ENCODE data around the gene RAD21L1. TPM values are rescaled to one million over a fixed set of nuclear protein-coding genes. Genes with fewer than 3 reads are reported as not detected.

RAD21L1 gene
- total RNA-seq, 1 donor from 2014 or later, result 0.06 TPM

DNA sequence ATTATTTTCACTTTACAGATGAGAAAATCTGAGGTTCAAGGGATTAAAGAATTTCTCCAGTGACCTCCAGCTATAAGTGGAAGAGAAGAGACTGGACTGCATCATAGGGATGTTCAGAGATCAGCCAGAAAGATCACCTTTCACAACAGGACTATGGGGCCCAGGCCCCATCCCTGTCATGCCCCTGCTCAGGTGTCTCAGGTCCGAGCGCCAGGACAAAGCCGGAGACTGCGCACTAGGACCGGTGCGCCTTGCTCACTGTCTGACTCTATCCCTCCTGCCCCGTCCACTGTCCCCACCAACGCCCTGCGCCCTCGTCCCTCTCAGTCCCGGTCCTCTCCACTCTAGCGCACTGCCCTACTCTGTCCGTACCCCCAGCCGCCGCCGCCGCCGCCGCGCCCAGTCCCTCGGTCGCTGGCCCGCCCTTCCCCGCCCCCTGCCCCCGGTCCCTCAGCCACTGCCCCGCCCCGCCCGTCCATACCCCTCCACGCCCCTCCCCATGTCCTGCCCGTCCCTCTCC lies 521 bp upstream of the RAD21L1 start:
- no peak for TF ChIP-seq CTCF (conservative IDR thresholded peaks at IDR 0.05; ENCODE audit: low read depth, low read length)
- H3K4me3 ChIP-seq (ENCODE audit: low read depth, low read length), result peak overlapping the region; percentile 51
- DNase-seq (ENCODE audit: low read depth), result no peak

GRCh38 chr20:1229541-1229940 lies 3.7 kb downstream of the RAD21L1 start:
- no peak for TF ChIP-seq CTCF (conservative IDR thresholded peaks at IDR 0.05; ENCODE audit: low read depth, low read length)
- DNase-seq (ENCODE audit: low read depth), result no peak
- no peak overlapping the region for H3K4me3 ChIP-seq (ENCODE audit: low read depth, low read length)

GRCh38 chr20:1232286-1233111 lies 6.7 kb downstream of the RAD21L1 start:
- no peak for DNase-seq (ENCODE audit: low read depth)

GRCh38 chr20:1240549-1240948 lies 14.7 kb downstream of the RAD21L1 start:
- no peak for TF ChIP-seq CTCF (conservative IDR thresholded peaks at IDR 0.05; ENCODE audit: low read depth, low read length)
- DNase-seq (ENCODE audit: low read depth), result no peak
- H3K4me3 ChIP-seq (ENCODE audit: low read depth, low read length), result no peak overlapping the region

More at GRCh38 chr20:1232286-1233111, 6.7 kb downstream of the RAD21L1 start:
- no peak overlapping the region for H3K4me3 ChIP-seq (ENCODE audit: low read depth, low read length)
- TF ChIP-seq CTCF (conservative IDR thresholded peaks at IDR 0.05; ENCODE audit: low read depth, low read length), result no peak

DNA sequence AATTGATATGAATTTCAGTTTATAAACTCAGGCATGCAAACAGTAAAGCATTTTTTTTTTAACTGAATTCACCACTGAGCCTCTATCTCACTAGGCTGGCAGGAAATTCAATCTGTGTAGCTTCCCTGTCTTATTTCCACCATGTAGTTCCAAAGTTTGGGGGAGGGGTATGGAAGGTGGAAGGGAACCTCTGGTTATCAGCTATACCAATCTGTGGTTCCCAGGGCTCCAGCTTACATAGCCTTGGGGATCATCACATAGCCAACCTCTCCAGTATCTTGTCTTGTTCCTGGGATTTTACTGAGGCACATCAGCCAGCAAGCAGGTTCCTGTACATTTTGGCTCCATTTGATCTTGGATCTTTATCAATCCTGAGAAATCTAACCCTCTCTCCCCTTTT lies 15.6 kb downstream of the RAD21L1 start:
- DNase-seq (ENCODE audit: low read depth), result no peak
- H3K4me3 ChIP-seq (ENCODE audit: low read depth, low read length), result no peak overlapping the region
- no peak for TF ChIP-seq CTCF (conservative IDR thresholded peaks at IDR 0.05; ENCODE audit: low read depth, low read length)

- H3K4me3 ChIP-seq (ENCODE audit: low read depth, low read length), result no peak overlapping the region
- TF ChIP-seq CTCF (conservative IDR thresholded peaks at IDR 0.05; ENCODE audit: low read depth, low read length), result no peak
- no peak for DNase-seq (ENCODE audit: low read depth)
Measured at GRCh38 chr20:1242099-1242498, 16.3 kb downstream of the RAD21L1 start.

GRCh38 chr20:1242530-1242929 lies 16.7 kb downstream of the RAD21L1 start:
- DNase-seq (ENCODE audit: low read depth), result peak; percentile 68

More at GRCh38 chr20:1242530-1242929, 16.7 kb downstream of the RAD21L1 start:
- no peak overlapping the region for H3K4me3 ChIP-seq (ENCODE audit: low read depth, low read length)
- TF ChIP-seq CTCF (conservative IDR thresholded peaks at IDR 0.05; ENCODE audit: low read depth, low read length), result no peak
